IPS DF 19.7 (cell line): Measurements from ENCODE around the gene CES2.
A peak's percentile ranks its signal among the peaks of the same experiment; 100 is the strongest.
"Not testable (repeated sequence)": the region's sequence is repeated elsewhere in the genome, so short reads cannot be mapped to it uniquely, and the experiment has no call there.

ENCODE experiments used
- DNase-seq: peaks from one replicate; pipeline ENCODE4 v3.0.0-alpha.2; 2013; ENCODE audit warnings: low read depth, low spot score

The CES2 gene

DNA sequence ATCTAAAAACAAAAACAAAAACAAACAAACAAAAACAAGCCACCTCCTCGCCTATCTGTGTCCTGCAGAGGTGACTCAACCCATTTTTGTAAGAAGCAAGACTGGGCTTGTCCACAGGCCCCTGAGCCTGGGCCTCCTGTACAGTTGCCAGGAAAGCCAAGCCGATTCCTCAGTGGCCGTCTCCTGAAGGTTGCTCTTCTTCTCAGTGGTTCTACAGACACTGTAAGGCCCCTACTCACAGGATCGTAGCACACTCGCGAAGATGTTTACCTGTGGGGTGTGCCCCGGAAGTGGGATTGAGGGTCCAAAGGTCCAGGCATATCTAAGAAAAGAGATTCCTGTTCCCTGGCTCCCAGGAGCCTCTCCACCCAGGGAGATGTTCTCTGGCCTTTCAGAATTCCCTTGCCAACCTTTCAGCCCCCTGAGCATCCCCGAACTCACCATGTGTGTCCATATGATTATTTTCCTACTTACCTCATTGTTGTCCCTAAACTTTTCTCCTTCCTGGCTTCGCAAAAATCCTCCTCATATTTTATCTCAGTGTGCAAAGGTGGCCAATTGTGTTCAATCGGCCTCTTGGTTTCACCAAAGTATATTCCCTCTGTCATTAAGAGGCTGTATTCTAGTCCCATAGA is 18.3 kb downstream of the CES2 start:
- DNase-seq = no peak

DNA sequence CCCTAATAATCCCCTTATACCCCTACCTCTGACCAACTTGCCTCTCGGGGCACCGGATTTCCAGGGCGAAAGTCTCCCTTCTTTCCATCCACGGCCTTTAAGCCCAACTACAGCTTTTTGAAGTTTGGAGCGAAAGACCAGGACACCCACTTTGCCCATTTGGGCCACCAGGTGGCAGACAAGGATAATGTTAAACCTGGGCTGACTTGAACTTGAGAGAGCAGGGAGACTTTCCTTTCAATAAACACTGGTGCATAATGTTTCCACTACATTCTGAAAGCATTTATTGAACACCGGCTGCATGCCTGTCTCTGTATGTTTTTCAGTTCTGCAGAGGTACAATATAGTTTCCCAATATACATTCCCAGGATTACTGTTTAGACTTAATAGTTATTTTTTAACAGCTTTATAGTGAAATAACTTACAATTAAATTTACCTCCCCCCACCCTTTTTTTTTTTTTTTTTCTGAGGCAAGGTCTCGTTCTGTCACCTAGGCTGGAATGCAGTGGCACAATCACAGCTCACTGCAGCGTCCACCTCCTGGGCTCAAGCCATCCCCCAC is 18.9 kb downstream of the CES2 start:
- peak; percentile 52 for DNase-seq

DNA sequence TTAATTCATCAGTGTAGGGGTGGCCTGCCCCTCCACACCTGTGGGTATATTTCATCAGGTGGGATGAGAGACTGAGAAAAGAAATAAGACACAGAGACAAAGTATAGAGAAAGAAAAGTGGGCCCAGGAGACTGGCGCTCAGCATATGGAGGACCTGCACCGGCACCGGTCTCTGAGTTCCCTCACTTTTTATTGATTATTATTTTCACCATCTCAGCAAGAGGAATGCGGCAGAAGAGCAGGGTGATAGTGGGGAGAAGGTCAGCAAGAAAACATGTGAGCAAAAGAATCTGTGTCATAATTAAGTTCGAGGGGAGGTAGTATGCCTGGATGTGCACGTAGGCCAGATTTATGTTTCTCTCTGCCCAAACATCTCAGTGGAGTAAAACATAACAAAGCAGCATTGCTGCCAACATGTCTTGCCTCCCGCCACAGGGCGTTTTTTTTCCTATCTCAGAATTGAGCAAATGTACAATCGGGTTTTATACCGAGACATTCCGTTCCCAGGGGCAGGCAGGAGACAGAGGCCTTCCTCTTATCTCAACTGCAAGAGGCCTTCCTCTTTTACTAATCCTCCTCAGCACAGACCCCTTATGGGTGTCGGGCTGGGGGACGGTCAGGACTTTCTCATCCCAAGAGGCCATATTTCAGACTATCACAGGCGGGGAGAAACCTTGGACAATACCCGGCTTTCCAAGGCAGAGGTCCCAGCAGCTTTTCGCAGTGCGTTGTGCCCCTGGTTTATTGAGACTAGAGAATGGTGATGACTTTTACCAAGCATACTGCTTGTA is 20.2 kb downstream of the CES2 start:
- not testable (repeated sequence) for DNase-seq

DNA sequence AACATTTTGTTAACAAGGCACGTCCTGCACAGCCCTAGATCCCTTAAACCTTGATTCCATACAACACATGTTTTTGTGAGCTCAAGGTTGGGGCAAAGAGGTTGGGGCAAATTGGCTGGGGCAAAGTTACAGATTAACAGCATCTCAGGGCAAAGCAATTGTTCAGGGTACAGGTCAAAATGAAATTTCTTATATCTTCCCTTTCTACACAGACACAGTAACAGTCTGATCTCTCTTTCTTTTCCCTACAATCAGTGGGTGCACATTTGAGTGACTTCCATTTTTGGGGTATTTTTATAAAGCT is 20.8 kb downstream of the CES2 start:
- DNase-seq = not testable (repeated sequence)

DNA sequence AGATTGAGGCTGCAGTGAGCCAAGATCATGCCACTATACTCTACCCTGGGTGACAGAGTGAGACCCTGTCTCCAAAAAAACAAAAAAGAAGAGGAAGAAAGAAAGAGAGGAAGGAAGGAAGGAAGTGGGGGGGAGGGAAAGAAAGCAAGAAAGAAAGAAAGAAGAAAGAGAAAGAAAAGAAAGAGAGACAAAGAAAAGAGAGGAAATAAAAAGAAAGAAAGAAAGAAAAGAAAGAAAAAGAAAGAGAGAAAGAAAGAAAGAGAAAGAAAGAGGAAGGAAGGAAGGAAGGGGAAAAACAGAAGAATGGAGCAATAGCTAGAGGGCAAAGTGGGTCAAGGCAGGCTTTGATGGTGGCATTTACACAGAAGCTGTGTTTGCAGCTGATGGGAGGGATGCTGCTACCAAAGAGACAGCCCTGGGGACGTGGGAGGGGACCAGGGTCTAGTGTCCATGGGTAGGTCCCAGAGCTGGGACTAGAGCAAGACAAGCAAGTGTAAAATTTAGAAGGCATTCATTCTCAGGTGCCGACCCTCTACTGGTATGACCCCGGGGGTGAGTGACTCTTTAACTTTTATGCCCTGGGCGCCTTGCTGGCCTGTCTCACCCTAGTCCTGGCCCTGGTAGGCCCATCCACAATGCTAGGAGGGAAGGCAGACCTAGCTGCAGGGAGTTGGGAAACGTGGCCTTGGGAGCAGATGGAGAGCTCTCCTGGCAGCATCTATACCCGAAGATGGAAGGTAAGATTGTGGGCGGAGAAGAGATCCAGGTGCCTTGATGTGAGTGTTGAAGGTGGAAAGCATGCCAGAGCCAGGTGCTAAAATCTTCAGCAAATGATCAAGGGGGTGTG is 23.8 kb downstream of the CES2 start:
- no peak for DNase-seq

DNA sequence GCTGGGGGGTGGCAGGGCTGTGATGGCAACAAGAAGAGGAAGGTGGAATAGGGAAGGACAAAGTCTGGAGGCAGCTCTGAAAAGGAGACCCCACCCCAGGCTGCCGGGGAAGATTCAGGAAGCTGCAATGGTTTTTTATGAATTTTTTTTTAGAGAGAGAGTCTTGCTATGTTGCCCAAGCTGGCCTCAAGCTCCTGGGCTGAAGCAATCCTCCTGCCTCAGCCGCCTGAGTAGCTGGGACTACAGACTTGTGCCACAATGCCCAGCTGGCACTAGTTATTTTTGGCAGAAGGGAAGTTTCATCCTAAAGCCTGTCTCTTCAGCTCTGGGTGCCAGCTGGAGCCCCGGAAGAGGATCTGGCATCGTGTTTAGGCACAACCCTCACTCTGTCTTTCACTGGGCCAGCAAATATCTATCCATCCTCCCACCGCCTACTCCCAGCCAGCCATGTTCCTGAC is 24.4 kb downstream of the CES2 start:
- no peak for DNase-seq

DNA sequence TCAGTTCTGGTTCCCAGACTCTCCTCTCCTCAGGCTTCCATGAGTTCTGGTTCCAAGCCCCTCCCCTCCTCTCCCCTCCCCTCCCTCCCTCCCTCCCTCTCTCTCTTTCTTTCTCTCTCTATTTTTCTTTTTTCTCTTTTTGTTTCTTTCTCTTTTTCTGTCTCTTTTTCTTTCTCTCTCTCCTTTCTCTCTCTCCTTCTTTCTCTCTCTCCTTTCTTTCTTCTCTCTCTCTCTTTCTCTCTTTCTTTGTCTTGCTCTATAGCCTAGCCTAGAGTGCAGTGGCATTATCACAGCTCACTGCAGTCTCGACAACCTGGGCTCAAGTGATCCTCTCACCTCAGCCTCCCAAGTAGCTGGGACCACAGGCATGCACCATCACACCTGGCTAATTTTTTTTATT is 25.0 kb downstream of the CES2 start:
- DNase-seq = no peak

DNA sequence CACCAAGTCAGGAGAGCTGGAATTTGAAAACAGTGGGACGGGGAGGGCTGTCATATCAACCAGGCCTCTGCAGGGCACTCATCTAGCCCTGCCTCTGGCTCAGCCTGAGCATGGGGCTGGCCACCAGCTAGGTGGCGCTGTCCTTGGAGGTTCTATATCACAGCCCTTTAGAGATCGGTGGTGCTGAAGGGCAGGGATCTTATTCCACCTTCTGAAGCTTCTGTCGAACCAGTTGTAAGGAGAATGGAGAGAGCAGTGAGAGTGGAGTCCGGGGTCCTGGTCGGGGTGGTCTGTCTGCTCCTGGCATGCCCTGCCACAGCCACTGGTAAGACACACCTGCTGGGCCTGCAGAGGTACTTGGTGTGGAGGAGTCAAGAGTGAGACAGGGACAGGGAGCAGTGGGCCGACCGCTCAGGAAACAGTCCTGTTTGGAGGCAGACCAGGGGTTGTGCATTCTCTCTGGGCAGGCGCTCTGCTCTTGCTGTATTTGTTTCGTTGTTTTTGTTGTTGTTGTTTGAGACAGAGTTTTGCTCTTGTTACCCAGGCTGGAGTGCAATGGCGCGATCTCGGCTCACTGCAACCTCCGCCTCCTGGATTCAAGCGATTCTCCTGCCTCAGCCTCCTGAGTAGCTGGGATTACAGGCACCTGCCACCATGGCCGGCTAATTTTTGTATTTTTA is 25.9 kb downstream of the CES2 start, which contains the start of gene CES3:
Gene CES3 (plus strand): TSS at position 202 of the 680 bp plus-strand sequence. CDS start 42 bp downstream, at position 244.
- peak; percentile 80 for DNase-seq

DNA sequence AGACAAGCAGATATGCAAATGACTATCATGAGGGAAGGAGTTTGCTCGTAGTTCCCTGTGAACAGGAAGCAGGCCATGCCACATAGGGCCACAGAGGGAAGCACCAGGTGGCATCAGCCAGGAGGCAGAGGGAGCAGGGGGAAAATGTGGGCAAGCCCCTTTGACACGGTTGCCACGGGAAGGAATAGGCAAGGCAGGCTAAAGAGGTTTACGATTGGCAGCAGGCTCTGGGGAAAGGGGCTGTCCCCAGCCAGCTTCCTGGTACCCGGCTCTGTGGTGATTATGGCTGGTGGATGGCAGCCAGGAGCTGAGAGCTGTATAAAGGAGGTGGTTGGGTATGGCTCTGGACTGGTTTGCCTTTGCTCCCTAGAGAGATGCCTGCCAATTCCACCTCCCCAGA is 26.6 kb downstream of the CES2 start:
- DNase-seq = no peak

DNA sequence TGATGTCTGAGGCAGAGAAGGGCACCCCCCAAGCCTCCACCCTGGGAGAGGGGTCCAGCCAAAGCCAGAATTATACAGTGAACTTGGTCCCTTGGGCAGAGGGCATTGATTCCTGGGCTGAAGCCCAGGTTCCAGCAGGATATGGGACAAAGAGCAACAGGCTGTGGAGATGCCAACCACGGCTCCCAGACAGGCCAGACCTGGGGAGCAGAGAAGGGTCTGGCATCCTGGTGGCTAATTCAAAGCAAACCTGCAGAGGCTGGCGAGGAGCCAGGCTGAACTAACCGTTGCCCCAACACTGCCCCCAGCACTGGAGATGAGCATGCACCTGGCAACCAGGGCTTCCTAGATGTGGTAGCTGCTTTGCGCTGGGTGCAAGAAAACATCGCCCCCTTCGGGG is 28.7 kb downstream of the CES2 start:
- no peak for DNase-seq

DNA sequence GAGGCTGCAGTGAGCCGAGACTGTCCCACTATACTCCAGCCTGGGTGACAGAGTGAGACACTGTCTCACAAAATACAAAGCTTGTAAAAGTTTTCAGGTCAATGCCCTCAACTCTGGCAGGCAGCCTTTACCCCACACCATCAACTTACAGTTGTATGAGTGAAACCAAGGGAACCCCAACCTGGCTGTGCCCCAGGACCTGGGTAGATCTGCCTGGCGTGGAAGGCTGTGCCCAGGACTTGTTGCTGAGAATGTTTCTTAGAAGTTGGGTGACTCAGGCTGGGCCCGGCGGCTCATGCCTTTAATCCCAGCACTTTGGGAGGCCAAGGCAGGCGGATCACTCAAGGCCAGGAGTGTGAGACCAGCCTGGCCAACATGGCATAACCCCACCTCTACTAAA is 33.5 kb downstream of the CES2 start:
- no peak for DNase-seq

DNA sequence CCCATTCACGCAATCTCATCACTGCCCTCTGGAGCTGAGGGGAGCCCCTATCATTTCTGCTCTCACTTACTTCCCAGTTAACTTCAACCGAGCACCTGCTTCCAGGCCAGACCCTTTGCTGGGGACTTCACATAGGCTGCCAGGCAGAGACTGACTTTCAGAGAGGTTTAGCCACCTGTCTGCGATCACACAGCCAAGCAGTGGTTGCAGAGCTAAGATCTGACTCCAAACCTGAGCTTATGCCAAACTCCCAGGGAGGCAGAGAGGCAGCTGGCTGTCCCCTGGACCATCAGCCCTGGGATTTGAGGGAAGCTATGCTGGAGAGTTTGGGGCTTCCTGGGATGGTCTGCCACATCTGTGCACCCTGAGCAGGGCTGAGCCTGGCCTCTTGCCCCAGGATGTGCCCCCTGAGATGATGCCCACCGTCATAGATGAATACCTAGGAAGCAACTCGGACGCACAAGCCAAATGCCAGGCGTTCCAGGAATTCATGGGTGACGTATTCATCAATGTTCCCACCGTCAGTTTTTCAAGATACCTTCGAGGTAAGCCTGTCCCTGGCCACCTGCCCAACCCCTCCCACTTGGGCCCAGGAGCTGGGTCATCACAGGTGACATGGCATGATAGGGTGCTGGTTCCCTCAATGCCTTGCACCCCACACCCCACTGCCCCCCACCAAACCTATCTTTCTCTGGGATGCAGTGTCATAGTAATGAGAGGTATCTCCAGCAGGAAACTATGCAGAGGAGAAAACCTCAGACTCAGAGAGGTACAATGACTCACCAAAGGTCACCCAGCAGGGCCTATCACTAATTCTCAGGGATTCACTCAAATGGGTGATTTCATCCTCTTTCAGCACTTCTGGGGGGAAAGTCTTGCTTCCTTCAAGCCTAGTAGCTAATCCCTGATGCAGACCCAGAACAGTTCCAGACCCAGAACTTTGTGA is 35.7 kb downstream of the CES2 start:
- DNase-seq = no peak

DNA sequence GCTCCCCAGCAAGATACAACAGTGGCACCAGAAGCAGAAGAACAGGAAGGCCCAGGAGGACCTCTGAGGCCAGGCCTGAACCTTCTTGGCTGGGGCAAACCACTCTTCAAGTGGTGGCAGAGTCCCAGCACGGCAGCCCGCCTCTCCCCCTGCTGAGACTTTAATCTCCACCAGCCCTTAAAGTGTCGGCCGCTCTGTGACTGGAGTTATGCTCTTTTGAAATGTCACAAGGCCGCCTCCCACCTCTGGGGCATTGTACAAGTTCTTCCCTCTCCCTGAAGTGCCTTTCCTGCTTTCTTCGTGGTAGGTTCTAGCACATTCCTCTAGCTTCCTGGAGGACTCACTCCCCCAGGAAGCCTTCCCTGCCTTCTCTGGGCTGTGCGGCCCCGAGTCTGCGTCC is 37.7 kb downstream of the CES2 start:
- no peak for DNase-seq

DNA sequence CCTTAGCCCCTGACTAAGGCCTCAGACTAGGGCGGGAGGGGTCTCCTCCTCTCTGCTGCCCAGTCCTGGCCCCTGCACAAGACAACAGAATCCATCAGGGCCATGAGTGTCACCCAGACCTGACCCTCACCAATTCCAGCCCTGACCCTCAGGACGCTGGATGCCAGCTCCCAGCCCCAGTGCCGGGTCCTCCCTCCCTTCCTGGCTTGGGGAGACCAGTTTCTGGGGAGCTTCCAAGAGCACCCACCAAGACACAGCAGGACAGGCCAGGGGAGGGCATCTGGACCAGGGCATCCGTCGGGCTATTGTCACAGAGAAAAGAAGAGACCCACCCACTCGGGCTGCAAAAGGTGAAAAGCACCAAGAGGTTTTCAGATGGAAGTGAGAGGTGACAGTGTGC is 38.4 kb downstream of the CES2 start:
- DNase-seq = no peak

DNA sequence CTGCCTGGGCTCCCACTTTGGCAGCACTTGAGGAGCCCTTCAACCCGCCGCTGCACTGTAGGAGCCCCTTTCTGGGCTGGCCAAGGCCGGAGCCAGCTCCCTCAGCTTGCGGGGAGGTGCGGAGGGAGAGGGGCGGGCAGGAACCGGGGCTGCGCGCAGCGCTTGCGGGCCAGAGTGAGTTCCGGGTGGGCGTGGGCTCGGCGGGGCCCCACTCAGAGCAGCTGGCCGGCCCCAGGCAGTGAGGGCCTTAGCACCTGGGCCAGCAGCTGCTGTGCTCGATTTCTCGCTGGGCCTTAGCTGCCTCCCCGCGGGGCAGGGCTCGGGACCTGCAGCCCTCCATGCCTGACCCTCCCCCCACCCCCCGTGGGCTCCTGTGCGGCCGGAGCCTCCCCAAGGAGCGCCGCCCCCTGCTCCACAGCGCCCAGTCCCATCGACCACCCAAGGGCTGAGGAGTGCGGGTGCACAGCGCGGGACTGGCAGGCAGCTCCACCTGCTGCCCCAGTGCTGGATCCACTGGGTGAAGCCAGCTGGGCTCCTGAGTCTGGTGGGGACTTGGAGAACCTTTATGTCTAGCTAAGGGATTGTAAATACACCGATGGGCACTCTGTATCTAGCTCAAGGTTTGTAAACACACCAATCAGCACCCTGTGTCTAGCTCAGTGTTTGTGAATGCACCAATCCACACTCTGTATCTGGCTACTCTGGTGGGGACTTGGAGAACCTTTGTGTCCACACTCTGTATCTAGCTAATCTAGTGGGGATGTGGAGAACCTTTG is 39.0 kb downstream of the CES2 start:
- DNase-seq = not testable (repeated sequence)

DNA sequence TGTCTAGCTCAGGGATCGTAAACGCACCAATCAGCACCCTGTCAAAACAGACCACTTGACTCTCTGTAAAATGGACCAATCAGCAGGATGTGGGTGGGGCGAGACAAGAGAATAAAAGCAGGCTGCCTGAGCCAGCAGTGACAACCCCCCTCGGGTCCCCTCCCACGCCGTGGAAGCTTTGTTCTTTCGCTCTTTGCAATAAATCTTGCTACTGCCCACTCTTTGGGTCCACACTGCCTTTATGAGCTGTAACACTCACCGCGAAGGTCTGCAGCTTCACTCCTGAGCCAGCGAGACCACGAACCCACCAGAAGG is 39.6 kb downstream of the CES2 start:
- not testable (repeated sequence) for DNase-seq

DNA sequence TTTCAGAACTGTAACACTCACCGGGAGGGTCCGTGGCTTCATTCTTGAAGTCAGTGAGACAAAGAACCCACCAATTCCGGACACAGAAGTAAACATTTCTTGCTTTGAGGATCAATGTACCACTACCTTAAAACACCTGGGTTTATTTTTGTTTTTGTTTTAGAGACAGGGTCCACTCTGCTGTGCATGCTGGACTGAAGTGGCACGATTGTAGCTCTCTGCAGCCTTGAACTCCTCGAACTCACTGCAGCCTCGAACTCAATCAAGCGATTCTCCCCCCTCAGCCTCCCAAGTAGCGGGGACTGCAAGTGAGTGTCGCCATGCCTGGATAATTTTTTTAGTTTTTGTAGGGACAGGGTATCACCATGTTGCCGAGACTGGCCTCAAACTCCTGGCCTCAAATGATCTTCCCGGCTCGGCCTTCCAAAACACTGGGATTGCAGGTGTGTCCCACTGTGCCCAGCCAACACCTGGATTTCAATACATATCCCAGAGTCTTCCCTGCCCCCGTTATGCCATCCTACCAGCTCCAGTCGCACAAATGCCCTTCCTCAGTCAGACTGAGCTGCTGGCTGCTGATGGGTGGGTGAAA is 40.1 kb downstream of the CES2 start:
- DNase-seq = no peak

DNA sequence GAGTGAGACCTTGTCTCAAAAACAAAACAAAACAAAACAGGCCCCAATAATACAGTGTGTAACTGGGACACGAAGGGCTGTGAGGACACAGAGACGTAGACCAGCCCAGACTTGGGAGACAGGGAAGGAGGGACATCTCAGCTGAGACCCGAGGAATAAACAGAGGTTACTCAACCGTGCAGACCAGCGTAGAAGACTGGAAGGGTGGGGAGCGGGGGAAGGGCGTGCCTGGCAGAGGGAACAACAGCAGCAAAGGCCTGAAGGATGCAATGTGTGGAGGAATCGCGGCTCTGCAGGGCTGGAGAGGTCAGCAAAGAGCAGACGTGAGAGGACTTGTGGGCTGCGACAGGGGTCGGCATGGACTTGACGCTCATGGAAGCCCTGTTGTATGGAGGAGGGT is 41.4 kb downstream of the CES2 start:
- no peak for DNase-seq

DNA sequence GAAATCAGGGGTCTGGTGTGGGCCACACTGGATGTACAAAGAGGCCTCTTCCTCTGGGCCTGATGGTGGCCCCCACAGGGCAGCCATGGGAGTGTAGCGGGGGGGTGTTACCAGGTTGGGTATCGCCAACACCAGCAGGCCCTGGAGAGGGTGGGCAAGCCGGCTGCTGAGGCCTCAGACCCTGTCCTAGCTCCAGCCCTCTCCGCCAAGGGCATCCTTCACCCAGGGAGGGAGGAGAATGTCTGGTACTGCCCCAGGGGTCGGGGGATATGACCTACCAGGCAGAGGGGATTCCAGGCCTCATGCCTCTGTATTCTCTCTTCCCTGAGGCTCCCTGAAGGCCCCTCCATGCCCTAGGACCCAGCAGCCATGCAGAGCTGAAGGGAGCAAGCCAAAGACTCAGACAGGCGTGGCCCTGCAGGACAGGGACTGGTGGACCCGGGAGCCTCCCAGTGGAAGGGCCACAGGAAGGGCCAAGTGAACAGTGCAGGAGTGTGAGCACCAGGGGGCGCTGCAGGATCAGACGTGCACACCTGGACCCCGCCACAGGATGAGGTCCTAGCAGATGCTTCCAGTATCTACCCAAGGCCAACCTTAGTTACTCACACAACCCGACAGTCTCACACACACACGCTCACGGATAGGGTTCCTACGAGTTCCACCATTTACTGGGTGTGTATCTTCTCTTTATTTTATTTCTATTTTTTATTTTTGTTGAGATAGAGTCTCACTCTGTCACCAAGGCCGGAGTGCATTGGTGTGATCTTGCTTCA is 42.2 kb downstream of the CES2 start:
- DNase-seq = no peak
